ENCODE data around the gene LUC7L2. TPM values are rescaled to one million over a fixed set of nuclear protein-coding genes. Genes with fewer than 3 reads are reported as not detected.

The LUC7L2 gene
- polyA plus RNA-seq, 3 donors from 2014 or later, result 44.4 to 74.2 (median 46.3) TPM

- peaks cover 5 to 25% (median 19%) of the 10 kb centered on the region in 3 donors for H3K27me3 Mint-ChIP-seq (ENCODE audit: low read depth in 3 of 3)
- peak overlapping the region; percentile 30 to 99 (median 86) for H3K27ac Mint-ChIP-seq
- H3K9me3 Mint-ChIP-seq, result no peaks in the 10 kb centered on the region
- no peaks in the 10 kb centered on the region for H3K36me3 Mint-ChIP-seq
- H3K4me1 Mint-ChIP-seq, result peaks cover 49 to 81% of the 10 kb centered on the region in 2 donors
- DNase-seq, result no peak
- H3K4me3 Mint-ChIP-seq, result peak overlapping the region; percentile 60 to 99 (median 97)
These were observed 1.8 kb downstream of the LUC7L2 start for GRCh38 chr7:139361523-139361922.

- no peak for DNase-seq
- H3K9me3 Mint-ChIP-seq, result no peaks in the 10 kb centered on the region
- H3K27me3 Mint-ChIP-seq (ENCODE audit: low read depth in 3 of 3), result peaks cover 5 to 25% (median 19%) of the 10 kb centered on the region in 3 donors
- H3K4me3 Mint-ChIP-seq, result no peak overlapping the region
- no peak overlapping the region for H3K27ac Mint-ChIP-seq
- H3K36me3 Mint-ChIP-seq, result no peaks in the 10 kb centered on the region
- peaks cover 50 to 77% of the 10 kb centered on the region in 2 donors for H3K4me1 Mint-ChIP-seq
These were observed 2.6 kb downstream of the LUC7L2 start for GRCh38 chr7:139362302-139362701.

DNA sequence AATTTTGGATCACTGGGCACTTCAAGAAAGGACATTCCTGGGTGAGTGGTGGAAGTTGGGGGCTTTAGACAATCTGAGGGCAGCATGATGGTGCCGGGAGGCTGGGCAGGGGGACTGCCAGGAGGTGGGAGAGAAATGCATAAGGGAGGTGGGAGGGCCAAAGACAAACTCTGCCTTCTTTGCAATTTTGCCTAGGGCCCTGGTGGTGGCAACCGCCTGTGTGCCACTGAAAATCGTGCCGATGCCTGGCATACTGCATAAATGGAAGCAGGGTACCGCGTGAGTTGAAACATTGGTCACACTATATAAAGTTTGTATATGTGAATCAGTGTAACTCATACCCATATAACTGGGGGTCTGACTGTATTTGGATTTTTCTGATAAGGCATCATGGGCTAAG is 3.3 kb downstream of the LUC7L2 start:
- peaks cover 0 to 4% (median 0%) of the 10 kb centered on the region in 3 donors for H3K36me3 Mint-ChIP-seq
- peak overlapping the region in 5 of 6 donors; percentile 4 to 70 (median 41) for H3K27ac Mint-ChIP-seq
- peaks cover 54 to 81% of the 10 kb centered on the region in 2 donors for H3K4me1 Mint-ChIP-seq
- no peaks in the 10 kb centered on the region for H3K9me3 Mint-ChIP-seq
- peak overlapping the region in 2 of 5 donors; percentile 7 to 23 for H3K4me3 Mint-ChIP-seq
- no peak for DNase-seq
- peaks cover 6 to 25% (median 19%) of the 10 kb centered on the region in 3 donors for H3K27me3 Mint-ChIP-seq (ENCODE audit: low read depth in 3 of 3)

DNA sequence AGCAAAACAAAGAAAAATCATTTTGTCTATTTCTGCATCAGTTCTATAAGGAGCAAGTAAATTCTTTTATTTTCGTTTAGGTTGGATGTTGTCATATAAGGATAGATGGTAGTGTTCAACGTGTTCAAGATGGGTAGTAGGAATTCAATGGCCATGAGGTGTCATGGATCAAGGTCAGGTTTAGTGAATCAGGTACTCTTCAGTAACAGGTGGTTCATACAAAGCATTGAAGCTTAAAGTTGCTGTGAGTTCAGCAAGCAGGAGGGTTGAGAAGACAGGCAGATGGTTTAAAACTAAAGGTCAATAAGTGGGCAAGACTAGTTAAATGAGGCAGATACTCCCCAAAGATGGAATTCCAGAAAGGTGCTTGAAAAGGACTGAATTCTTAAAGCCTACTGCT is 5.6 kb downstream of the LUC7L2 start:
- H3K4me3 Mint-ChIP-seq, result no peak overlapping the region
- H3K27me3 Mint-ChIP-seq (ENCODE audit: low read depth in 3 of 3), result peaks cover 1 to 6% (median 5%) of the 10 kb centered on the region in 3 donors
- H3K36me3 Mint-ChIP-seq, result peaks cover 0 to 4% (median 0%) of the 10 kb centered on the region in 3 donors
- H3K9me3 Mint-ChIP-seq, result no peaks in the 10 kb centered on the region
- H3K27ac Mint-ChIP-seq, result peak overlapping the region in 2 of 6 donors; percentile 18 to 73
- no peak for DNase-seq
- H3K4me1 Mint-ChIP-seq, result peaks cover 60 to 90% of the 10 kb centered on the region in 2 donors

DNA sequence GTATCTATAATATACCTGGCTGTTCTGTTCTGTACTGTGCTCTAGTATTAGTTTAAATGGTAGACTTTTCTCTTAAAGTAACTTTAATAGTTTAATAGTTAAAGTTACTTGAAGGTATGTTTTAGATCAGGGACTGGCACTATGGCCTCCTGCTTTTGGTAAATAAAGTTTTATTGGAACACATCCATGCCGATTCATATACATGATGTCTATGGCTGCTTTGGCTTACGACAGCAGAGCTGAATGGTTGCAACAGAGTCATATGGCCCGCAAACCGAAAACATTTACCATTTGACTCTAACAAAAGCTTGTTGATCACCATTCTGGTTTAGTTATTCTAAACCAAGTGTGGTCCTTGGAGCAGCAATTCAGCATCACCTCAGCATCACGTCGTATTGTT is 6.7 kb downstream of the LUC7L2 start:
- H3K4me1 Mint-ChIP-seq, result peaks cover 57 to 90% of the 10 kb centered on the region in 2 donors
- peak overlapping the region in 1 of 6 donors; percentile 11 for H3K27ac Mint-ChIP-seq
- H3K9me3 Mint-ChIP-seq, result no peaks in the 10 kb centered on the region
- DNase-seq, result no peak
- no peak overlapping the region for H3K4me3 Mint-ChIP-seq
- peaks cover 0 to 4% (median 0%) of the 10 kb centered on the region in 3 donors for H3K36me3 Mint-ChIP-seq
- H3K27me3 Mint-ChIP-seq (ENCODE audit: low read depth in 3 of 3), result peaks cover 0 to 2% (median 1%) of the 10 kb centered on the region in 3 donors

DNA sequence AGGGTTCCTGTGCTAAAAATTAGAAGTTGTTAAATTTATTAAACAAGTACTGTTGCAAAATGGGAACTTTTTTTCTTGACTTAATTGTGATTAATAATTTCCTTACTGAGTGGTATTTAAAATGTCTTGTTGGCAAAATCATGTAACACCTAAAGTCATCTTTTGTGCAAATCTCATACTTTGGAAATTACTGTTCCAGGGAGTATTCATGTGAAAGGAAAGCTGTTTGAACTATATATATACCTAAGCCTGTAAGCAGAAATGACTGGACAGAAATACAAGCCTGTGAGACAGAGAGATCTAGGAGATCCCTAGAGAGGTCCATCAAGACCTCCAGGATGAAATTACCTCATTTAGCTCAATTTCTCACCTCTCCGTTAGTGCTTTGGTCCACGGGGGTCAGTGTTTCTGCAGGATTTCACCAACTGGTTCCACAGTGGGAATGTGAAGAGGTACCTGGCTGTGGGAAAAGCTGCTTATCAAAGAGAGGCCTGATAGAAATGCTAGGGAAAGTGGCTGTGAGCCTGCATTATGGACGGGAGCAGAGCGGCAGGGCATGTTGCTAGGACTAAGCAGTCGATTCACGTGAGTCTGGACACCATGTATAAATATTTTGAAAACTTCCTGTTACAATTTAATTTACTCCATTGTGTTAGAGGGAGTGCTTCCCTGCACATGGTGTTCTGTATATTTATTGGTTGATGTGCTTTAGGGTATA is 7.9 kb downstream of the LUC7L2 start:
- no peaks in the 10 kb centered on the region for H3K9me3 Mint-ChIP-seq
- no peak overlapping the region for H3K4me3 Mint-ChIP-seq
- H3K27ac Mint-ChIP-seq, result no peak overlapping the region
- no peak for DNase-seq
- peaks cover 58 to 90% of the 10 kb centered on the region in 2 donors for H3K4me1 Mint-ChIP-seq
- peaks cover 0 to 2% (median 1%) of the 10 kb centered on the region in 3 donors for H3K27me3 Mint-ChIP-seq (ENCODE audit: low read depth in 3 of 3)
- H3K36me3 Mint-ChIP-seq, result peaks cover 0 to 4% (median 0%) of the 10 kb centered on the region in 3 donors

- H3K4me3 Mint-ChIP-seq, result no peak overlapping the region
- peaks cover 59 to 93% of the 10 kb centered on the region in 2 donors for H3K4me1 Mint-ChIP-seq
- H3K36me3 Mint-ChIP-seq, result peaks cover 0 to 4% (median 0%) of the 10 kb centered on the region in 3 donors
- DNase-seq, result no peak
- peak overlapping the region in 2 of 6 donors; percentile 4 to 68 for H3K27ac Mint-ChIP-seq
- H3K27me3 Mint-ChIP-seq (ENCODE audit: low read depth in 3 of 3), result peaks cover 0 to 1% (median 0%) of the 10 kb centered on the region in 3 donors
- no peaks in the 10 kb centered on the region for H3K9me3 Mint-ChIP-seq
These were observed 10.7 kb downstream of the LUC7L2 start for GRCh38 chr7:139370301-139370942.

- Mint-ChIP-seq H3K9me3 (no peaks in the 10 kb centered on the region), H3K36me3 (peaks cover 0 to 4% (median 1%) of the 10 kb centered on the region in 3 donors), H3K27ac (no peak overlapping the region), H3K27me3 (ENCODE audit: low read depth in 3 of 3) (peaks cover 0 to 1% (median 0%) of the 10 kb centered on the region in 3 donors), H3K4me3 (no peak overlapping the region), H3K4me1 (peaks cover 54 to 93% of the 10 kb centered on the region in 2 donors)
- no peak for DNase-seq
These were observed 11.2 kb downstream of the LUC7L2 start for GRCh38 chr7:139370943-139371313.

- Mint-ChIP-seq H3K4me3 (no peak overlapping the region), H3K27me3 (ENCODE audit: low read depth in 3 of 3) (peaks cover 0 to 3% (median 2%) of the 10 kb centered on the region in 3 donors), H3K27ac (no peak overlapping the region), H3K9me3 (no peaks in the 10 kb centered on the region), H3K4me1 (peaks cover 40 to 75% of the 10 kb centered on the region in 2 donors), H3K36me3 (peaks cover 0 to 9% (median 8%) of the 10 kb centered on the region in 3 donors)
- no peak for DNase-seq
These were observed 14.6 kb downstream of the LUC7L2 start for GRCh38 chr7:139374246-139374645.

DNA sequence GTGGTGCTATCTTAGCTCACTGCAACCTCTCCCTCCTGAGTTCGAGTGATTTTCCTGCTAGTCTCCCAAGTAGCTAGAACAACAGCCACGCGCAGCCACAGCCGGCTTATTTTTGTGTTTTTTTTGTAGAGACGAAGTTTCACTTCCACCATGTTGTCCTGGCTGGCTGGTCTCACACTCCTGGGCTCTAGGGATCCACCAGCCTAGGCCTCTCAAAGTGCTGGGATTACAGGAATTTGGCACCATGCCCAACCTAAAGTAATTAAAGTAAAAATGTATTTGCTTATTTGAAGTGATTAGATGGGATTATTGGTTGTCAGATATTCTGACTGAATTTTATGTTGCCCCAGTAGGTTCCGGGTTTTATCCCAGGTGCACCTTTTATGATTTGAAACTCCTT is 22.7 kb downstream of the LUC7L2 start:
- DNase-seq, result no peak
- no peak overlapping the region for H3K27ac Mint-ChIP-seq
- H3K27me3 Mint-ChIP-seq (ENCODE audit: low read depth in 3 of 3), result peaks cover 0 to 8% (median 2%) of the 10 kb centered on the region in 3 donors
- H3K9me3 Mint-ChIP-seq, result no peaks in the 10 kb centered on the region
- H3K4me3 Mint-ChIP-seq, result no peak overlapping the region
- H3K36me3 Mint-ChIP-seq, result peaks cover 0 to 6% (median 4%) of the 10 kb centered on the region in 3 donors
- H3K4me1 Mint-ChIP-seq, result peaks cover 3 to 5% of the 10 kb centered on the region in 2 donors

GRCh38 chr7:139384611-139385010 is 24.9 kb downstream of the LUC7L2 start:
- peaks cover 11 to 27% of the 10 kb centered on the region in 2 donors for H3K4me1 Mint-ChIP-seq
- DNase-seq, result no peak
- H3K27me3 Mint-ChIP-seq (ENCODE audit: low read depth in 3 of 3), result peaks cover 0 to 5% (median 0%) of the 10 kb centered on the region in 3 donors
- peaks cover 4 to 19% (median 12%) of the 10 kb centered on the region in 3 donors for H3K36me3 Mint-ChIP-seq
- no peak overlapping the region for H3K27ac Mint-ChIP-seq
- H3K4me3 Mint-ChIP-seq, result no peak overlapping the region
- H3K9me3 Mint-ChIP-seq, result no peaks in the 10 kb centered on the region

DNA sequence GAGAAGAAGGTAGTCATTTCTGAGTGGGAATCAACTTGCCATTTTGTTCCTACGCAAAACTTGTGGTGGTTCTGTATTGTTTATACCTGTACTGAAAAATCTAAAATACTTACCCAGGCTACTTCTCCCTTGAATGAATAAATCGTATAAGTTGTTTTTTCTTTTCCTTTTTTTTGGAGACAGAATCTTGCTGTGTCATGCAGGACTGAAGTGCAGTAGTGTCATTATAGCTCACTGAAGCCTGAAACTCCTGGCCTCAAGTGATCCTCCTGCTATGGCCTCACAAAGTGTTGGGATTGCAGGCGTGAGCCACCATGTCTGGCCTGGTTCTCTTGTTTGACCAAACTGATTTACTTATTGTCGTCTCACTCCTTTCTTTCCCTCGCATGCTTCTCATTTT is 27.9 kb downstream of the LUC7L2 start:
- Mint-ChIP-seq H3K36me3 (peaks cover 8 to 19% (median 17%) of the 10 kb centered on the region in 3 donors), H3K9me3 (no peaks in the 10 kb centered on the region), H3K4me1 (peaks cover 13 to 45% of the 10 kb centered on the region in 2 donors), H3K27ac (peak overlapping the region in 2 of 6 donors; percentile 14 to 51), H3K27me3 (ENCODE audit: low read depth in 3 of 3) (peaks cover 0 to 5% (median 0%) of the 10 kb centered on the region in 3 donors), H3K4me3 (no peak overlapping the region)
- DNase-seq, result no peak

DNA sequence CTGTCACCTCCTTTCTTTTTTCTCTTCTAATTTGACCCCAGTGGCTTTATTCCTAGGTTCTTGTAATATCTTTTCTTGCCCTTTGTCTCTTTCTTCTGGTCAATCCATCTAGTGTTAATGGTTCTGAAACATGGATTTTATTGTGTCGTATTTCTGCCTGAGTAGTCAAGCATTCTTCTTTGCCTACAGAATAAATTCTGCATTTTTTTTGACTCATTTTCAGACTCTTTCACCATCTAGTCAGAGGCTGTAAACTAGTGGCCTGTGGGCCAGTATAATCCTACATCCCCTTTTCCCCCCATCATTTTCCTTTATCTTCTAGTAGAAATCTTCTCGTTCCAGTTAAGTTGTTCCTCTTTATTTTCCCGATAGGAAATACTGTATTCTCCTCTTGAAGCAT is 29.4 kb downstream of the LUC7L2 start:
- H3K4me3 Mint-ChIP-seq, result no peak overlapping the region
- DNase-seq, result no peak
- H3K4me1 Mint-ChIP-seq, result peaks cover 21 to 53% of the 10 kb centered on the region in 2 donors
- H3K36me3 Mint-ChIP-seq, result peaks cover 8 to 19% (median 17%) of the 10 kb centered on the region in 3 donors
- H3K27me3 Mint-ChIP-seq (ENCODE audit: low read depth in 3 of 3), result peaks cover 0 to 5% (median 0%) of the 10 kb centered on the region in 3 donors
- peak overlapping the region in 2 of 6 donors; percentile 29 to 43 for H3K27ac Mint-ChIP-seq
- H3K9me3 Mint-ChIP-seq, result no peaks in the 10 kb centered on the region

DNA sequence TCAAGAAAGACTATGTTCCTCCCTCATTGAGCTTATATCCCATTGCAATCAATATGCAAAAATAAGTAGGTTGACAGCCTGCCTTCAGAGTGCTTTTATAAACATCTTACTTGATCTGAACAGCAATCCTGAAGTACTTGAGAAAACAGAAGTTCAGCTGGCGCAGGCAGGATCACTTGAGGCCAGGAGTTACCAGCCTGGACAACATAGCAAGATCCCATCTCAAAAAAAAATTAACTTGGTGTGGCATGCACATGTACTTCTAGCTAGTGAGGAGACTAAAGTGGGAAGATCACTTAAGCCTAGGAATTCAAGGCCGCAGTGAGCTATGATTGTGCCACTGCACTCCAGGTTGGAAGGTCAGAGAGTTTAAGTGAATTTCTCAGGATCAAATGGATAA is 30.1 kb downstream of the LUC7L2 start:
- no peak for DNase-seq
- Mint-ChIP-seq H3K27me3 (ENCODE audit: low read depth in 3 of 3) (peaks cover 0 to 5% (median 0%) of the 10 kb centered on the region in 3 donors), H3K9me3 (no peaks in the 10 kb centered on the region), H3K4me1 (peaks cover 27 to 59% of the 10 kb centered on the region in 2 donors), H3K27ac (peak overlapping the region in 1 of 6 donors; percentile 43), H3K36me3 (peaks cover 8 to 19% (median 17%) of the 10 kb centered on the region in 3 donors), H3K4me3 (no peak overlapping the region)

Measured in immature natural killer cell (primary cell).